ENCODE data around the gene MAT1A.
"Not testable (repeated sequence)": the region's sequence is repeated elsewhere in the genome, so short reads cannot be mapped to it uniquely, and the experiment has no call there.

Gene MAT1A

DNA sequence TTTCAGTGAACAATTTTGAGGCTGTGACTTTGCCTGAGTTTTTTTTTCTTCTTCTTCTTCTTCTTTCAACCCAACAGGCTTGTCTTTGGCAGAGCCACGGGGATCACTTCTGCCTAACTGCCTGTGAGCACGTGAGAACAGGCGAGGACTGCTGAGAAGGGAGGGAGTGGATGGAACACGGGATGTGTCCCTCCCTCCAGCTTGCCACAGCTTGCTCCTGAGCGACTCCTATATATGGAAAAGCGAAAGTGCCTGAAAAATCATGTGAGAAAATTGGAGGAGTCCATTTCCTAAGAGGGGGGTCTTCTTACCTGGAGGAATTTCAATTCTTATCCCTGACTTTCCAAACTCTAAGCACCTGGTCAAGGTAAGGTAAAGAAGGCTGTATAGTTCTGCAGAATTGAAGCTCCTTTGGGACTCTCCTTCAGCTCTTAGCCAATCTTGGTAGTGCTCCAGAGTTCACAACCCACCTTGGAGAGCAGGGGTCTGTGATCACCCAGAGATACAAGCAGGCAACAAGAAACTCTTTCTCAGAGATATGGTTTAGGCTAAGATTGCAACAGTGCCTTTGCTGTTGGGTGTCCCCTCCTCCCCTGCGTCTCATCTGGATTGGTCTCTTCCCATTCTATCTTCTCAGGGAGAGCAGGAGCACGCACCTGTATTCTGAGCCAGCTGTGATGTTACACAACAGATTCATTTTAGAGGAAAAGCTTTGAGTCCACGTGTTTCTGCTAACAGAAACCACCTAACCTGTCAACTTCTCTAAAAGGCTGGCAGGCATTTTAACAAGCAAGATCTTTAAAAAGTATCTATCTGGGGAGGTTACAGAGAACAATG, at the start of gene MAT1A:
TSS of gene MAT1A (minus strand) at position 208 of the 837 bp plus-strand sequence. CDS start 235 bp downstream, outside the sequence.
- DNase-seq (ENCODE audit: low read depth in 2 of 2): no peak

DNA sequence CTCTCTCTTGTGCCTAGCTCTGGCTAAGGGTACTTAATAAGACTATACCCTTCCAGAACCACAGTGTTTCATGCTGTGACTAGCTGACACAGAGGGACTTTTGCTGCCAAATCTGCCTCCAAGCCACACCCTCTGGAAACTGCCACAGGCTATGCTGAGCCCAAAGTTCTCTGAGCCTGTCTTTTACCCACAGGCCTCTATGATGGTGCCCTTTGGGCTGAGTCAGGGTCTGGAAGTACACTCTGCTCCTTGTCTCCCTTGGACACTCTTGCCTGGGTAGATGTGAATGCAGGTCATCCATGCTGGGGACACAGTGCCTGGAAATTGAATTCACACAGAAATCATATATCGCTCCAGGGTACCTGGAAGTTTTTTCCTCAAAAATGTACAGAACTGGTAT, 44.5 kb upstream of the MAT1A start:
- DNase-seq (ENCODE audit: low read depth in 2 of 2): no peak

DNA sequence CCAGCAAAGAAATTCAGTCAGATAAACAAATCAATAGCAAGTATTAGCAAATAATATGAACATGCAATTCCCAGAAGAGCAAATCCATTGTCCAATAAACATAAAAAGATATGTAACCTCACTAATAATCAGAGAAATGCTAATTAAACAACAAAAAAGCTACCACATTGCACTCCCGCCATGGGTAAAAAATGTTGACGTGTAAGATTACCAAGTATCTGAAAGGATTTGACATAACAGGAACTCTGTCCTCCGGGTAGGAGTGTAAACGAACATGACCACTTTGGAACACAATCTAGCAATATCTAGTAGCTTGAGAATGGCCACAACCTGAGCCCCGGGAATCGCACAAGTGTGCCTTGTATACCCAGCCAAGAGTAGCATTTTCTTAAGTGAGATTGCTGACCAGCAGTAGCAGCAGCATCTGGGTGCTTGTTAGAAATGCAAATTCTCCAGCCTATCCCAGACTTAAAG, 35.5 kb upstream of the MAT1A start:
- DNase-seq (ENCODE audit: low read depth in 2 of 2): no peak

DNA sequence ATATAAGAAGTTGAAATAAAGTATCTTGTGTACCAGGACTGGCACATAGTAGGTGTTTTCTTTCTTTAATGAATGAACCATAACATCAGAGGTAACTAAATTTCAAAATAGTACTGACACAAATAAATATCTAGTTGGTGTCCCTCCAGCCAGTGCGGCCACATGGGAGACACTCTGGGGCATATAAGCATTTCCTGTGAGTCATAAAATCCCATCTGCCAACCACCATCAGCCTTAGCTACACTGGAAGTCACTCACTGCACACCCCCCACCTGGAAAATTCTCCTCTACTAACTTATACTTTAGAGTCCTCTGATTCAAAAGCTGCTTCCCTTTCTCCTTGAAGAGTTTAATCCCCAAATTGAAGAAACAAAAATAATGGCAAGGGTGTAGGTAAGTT, 34.6 kb upstream of the MAT1A start:
- DNase-seq (ENCODE audit: low read depth in 2 of 2): no peak

DNA sequence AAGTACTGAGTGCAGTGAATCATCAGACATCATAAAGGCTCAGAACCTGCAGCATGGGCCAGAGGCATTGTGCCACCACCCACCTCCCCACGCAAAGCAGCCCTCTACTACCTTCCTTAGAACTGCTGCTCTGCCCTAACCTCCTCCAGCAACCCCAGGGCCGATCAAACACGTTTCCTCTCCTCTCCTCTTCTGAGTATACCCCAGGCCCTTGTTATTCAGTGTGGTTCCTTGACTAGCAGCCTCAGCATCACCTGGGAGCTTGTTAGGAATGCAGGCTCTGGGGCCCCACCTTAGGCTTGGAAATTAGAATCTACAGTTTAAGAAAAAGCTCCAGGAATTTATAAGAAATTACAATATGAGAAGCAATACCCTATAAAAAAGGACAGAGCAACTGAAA, 33.9 kb upstream of the MAT1A start:
- no peak for DNase-seq (ENCODE audit: low read depth in 2 of 2)

DNA sequence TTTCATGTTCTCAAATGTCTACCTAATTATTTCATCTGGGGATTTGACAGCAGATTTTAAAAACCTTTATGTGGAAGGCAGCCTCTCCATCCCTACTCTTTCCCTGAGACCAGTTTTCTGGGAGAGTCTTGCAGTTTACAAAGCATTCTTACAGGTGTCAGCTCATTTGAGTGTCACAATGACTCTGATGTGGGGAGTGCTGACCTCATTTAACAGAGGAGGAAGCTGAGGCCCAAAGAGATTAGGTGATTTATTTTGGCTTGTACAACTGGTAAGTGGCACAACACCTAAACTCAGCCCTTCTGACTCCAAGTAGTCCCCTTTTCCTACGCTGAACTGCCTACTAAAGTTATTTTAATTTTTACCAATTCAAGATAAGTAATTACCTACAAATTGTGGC, 33.3 kb upstream of the MAT1A start:
- DNase-seq (ENCODE audit: low read depth in 2 of 2): no peak

DNA sequence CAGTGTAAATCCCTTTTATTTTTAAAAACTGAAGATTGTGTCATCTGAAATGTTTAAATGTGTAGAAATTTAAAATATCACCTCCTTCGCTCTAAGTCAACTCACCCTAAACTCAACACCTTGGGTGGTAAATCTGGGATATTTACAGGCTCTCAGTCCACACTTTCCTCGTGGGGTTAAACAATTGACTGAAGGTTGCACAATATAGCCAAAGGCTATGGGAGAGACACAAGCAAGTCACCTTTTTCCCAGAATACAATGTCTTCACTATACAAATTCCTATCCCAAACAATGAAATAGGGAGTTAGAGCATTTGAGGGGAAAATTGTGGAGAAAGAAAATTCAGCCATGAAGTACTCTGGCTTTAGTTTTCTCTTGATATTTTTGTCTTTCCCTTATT, 32.7 kb upstream of the MAT1A start:
- no peak for DNase-seq (ENCODE audit: low read depth in 2 of 2)

DNA sequence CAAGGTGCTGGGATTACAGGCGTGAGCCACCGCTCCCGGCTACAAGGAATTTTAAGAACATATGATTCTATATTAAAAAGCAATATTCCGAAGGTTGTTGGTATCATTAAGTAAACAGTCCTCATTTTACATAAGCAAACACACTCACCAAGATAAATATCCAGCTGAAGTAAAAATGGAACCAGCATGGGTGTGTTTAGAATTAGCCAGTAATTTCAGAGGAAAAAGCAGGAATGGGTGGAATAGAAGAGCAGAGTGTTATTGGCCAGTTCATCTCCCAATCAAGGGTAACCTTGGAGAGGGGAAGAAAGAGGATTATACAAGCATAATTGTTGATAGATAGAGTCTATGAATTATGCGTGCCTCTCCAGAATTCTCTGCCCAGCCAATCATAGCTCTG, 31.7 kb upstream of the MAT1A start:
- DNase-seq (ENCODE audit: low read depth in 2 of 2): no peak

DNA sequence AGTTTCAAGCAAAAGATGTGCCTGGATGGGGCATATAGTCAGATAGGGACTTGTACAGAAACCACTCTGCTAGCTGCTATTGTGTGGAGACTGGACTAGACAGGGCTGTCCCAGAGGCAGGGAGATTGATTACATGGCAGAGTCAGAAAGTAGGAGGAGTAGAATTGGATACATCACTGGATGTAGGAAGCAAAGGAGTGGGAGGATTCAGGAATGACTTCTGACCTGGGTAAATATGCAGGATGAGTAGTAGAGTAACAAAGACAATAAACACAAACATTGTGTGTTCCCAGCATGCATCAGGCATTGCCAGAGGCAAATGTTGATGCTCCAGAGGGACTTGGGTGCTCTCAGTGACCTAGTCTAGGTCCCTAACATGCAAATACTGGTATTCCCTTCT, 30.9 kb upstream of the MAT1A start:
- no peak for DNase-seq (ENCODE audit: low read depth in 2 of 2)

DNA sequence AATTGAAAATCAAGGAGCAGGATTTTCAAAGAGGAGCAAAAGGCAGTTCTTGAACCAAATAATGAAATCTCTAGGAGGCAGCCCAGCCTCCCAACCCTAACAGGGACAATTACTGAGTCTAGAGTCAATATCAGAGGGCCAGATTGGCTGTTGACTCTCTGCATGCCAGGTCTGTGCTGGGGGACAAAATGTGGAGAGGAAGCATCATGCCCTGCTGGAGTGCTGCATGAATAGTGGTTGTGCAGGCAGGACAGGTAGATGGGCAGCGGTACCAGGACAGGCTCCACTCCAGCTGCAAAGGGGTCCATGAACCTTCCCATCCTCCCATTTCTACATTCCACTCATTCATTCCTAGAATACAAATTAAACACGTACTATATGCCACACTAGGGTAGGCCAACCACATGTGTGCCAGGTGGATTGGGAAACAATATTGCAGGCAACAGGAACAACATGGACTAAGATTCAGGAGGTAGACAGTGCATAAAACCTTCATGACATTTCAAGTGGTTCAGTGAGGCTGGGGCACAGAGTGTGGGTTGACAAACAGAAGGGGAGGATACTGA, 30.4 kb upstream of the MAT1A start:
- DNase-seq (ENCODE audit: low read depth in 2 of 2): no peak

DNA sequence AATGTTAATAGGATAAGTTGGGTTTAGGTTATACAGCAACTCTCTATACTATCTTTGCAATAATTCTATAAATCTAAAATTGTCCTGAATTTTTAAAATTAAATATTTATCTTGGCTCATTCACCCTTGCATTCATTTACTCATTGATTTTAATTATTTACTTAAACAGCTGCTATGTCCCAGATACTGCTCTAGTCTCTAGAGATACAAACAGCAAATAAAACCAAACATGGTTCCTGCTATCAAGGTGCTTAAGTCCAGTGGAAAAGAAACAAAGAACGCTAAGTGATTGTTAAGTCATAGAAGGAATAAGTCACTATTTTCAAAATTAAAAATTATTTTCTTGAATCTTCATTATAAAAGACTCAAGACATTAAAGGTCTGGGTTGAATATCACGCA, 29.9 kb upstream of the MAT1A start:
- DNase-seq (ENCODE audit: low read depth in 2 of 2): no peak

DNA sequence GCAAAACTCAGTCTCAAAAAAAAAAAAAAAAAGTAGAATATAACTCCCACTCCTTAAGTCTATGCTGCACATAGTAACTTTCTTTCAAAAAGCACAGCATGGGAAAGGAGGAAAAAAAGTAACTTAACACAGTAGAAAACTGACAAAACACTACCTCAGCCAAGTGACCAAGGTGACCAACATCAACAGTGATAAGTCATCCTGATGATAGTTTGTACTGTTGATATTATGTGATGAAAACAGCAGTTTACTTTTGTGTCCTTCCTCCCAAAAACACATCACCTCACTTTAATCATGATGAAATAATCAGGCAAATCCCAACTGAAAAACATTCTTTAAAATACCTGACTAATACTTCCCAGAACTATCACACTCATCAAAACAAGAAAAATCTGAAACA, 29.3 kb upstream of the MAT1A start:
- DNase-seq (ENCODE audit: low read depth in 2 of 2): no peak

DNA sequence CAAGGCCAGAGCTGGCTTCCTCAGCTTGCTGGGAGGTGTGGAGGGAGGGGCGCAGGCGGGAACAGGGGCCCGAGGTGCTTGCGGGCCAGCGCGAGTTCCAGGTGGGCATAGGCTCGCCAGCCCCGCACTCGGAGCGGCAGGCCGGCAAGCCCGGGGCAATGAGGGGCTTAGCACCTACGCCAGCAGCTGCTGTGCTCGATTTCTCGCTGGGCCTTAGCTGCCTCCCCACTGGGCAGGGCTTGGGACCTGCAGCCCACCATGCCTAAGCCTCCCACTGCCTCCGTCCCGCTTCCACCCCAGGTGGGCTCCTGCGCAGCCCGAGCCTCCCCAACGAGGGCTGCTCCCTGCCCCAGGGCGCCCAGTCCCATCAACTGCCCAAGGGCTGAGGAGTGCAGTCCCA, 25.9 kb upstream of the MAT1A start:
- DNase-seq (ENCODE audit: low read depth in 2 of 2): no peak

DNA sequence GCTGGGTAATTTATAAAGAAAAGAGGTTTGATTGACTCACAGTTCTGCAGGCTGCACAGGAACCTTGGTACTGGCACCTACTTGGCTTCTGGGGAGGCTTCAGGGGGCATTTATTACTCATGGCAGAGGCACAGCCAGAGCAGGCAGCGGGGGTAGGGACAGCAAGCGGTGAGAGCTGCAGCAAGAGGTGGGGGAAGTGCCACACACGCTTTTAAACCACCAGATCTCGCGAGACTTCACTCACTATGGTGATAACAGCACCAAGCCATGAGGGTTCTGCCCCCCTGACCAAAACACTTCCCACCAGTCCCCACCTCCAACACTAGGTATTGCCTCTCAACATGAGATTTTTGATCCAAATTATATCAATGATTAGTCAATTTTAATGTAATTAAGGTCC, 24.1 kb upstream of the MAT1A start:
- no peak for DNase-seq (ENCODE audit: low read depth in 2 of 2)

DNA sequence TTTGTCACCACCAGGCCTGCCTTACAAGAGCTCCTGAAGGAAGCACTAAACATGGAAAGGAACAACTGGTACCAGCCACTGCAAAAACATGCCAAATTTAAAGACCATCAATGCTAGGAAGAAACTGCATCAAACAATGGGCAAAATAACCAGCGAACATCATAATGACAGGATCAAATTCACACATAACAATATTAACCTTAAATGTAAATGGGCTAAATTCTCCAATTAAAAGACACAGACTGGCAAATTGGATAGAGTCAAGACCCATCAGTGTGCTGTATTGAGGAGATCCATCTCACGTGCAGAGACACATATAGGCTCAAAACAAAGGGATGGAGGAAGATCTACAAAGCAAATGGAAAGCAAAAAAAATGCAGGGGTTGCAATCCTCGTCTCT, 16.5 kb upstream of the MAT1A start:
- not testable (repeated sequence) for DNase-seq (ENCODE audit: low read depth in 2 of 2)

DNA sequence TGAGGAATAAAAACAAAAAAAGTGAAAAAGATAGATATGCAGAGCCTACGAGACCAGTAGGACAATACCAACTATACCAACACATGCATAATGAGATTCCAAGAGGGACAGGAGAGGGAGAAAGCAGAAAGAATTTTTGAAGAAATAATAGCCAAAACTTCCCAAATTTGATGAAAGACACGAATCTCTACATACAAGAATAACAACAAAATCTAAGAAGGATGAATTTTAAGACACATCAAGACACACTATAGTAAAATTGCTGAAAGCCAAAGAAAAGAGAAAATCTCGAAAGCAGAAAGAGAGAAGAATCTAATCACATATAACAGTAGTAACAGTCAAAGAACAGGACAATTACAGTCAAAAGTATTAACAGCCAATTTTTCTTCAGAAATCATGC, 7.5 kb upstream of the MAT1A start:
- no peak for DNase-seq (ENCODE audit: low read depth in 2 of 2)

DNA sequence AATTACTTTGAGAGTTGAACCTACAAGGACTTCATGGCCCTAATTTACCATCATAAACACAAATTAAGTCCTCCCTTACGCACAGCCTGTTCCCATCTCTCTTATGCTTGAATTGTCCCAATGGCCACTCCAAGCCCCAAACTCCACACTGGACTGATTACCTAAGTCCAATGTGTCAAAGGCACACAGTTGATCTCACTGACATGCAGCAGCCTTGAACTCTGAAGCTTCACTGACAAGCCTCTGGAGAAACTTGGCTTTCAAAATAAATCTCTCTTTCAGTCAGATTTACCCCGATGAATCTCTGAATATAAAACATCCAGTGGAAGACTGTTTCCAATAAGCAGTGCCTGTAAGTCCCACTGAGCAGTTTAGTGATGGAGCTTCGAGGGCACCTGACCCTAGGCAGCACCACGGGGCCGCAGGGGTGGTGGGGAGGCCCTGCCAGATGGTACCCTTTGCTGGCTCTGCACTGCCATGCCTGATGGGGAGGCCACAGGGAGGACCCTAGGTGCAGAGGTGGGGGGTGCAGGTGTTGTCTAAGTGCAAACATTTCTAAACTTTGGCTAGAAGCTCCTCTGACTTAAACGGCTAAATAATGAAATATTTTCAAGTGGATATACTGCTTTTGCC, 3.3 kb upstream of the MAT1A start:
- DNase-seq (ENCODE audit: low read depth in 2 of 2): no peak

DNA sequence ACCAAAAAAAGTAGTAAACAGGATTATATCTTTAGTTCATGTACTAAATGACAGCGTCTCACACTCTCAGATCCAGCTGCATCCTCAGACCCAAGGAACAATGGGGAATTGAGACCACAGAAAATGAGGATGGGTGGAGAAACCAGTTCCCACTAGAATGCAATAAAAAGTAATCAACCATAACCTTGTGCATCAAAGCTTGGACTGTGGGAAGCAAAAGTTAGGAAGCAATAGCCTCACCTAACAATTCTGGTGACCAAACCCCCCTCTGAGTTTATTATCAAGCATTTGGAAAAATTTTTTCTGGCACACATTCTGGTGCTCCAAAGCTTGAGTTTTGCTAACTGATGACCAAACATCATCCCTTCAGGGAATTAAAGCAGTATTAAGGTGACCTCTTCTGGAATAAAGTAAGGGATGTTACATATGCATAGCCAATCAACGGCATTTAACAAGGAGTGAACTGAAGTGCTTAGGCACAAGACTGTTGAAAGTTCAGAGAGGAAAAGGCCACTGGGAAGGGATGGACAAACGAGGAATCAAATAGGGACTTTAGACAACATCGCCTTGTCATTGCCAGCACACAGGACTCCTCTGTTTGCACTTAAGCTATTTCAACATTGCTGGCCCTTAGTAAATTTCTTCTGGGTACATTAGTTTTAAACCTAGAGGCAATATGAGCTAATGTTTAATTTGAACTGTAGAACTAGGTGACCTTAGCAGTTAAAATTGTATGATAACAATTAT, 1.2 kb upstream of the MAT1A start:
- no peak for DNase-seq (ENCODE audit: low read depth in 2 of 2)

DNA sequence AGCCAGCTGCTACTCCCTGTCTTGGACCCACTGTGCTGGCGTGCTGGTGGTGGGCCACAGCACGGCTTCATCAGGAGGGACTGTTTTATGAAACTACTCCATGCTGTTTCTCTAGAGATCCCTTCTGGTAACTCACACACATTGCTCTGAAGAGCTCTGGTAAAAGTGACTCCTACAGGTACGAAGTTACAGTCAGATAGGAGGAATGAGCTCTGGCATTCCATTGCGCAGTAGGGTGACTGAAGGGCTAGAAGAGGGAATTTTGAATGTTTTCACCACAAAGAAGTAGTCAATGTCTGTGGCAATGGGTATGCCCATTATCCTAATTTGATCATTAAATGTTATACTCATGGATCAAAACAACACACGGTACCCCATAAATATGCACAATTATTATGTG, 609 bp downstream of the MAT1A start:
- DNase-seq (ENCODE audit: low read depth in 2 of 2): no peak

DNA sequence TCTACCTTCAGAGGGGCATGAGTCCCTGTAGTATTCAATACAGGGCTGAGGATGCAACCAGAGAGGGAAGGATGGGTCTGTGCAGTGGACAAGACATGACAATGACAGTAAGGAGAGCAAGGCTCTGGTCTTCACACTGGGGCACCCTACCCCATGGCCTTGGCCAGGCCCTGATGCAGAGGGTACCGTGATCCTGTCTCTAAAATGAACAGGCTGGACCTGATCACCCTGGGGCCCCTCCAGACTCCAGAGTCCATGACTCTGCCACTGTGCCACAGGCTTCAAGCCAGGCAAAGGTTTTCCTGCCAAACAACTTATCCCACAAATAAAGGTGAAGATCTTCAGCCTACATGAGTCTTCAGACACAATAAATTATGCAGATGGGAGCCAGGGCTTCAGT, 4.9 kb downstream of the MAT1A start:
- DNase-seq (ENCODE audit: low read depth in 2 of 2): no peak

DNA sequence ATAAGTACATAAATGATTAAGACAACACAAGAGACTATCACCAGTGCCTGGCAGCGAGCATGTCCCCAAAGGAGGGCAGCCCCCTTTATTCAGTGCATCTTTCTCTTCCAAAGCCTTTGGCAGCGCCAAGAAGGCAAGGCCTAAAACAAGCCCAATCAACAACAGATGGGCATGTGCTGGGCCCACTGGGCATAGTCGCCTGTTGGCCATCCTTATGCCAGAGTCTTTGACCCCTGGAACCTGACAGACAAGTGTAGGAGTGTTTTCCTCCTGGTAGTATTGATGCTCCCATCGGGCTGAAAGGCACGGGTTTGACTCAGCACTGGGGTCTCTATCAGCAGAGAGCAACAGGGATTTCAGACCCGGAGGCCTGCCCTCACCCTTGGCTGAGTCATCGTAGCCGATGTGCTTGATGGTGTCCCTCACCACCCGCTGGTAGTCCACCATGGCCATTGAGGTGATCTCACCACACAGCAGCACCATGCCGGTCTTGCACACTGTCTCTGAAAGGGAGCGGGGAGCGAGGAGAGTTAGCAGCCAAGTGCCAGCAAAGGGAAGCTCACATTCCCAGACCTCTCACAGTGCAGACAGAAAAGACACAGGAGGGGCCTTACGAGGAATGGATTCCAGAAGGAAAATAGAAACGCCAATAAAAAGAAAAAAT, 5.8 kb downstream of the MAT1A start:
- DNase-seq (ENCODE audit: low read depth in 2 of 2): no peak

DNA sequence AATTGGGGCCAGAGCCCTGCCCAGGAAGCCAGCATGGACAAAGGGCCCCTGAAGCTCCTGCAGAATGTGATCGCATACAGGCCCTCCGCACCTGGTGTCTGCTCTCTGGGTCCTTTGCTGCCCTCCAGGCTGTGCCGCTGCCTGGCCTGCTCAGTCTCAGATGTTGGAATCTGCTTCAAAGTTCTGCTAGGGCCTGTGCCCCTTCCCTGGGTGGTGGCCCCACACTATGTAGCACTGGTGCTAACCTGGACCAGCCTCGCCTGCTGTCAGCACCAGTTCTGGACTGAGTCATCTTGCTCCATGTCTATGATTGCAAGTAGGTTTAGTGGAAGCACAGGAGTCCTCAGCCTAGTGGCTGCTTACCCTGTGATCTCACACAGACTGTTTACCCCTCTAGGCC, 6.3 kb downstream of the MAT1A start:
- no peak for DNase-seq (ENCODE audit: low read depth in 2 of 2)
